Measurements from ENCODE around the gene RNF213.

The RNF213 gene

DNA sequence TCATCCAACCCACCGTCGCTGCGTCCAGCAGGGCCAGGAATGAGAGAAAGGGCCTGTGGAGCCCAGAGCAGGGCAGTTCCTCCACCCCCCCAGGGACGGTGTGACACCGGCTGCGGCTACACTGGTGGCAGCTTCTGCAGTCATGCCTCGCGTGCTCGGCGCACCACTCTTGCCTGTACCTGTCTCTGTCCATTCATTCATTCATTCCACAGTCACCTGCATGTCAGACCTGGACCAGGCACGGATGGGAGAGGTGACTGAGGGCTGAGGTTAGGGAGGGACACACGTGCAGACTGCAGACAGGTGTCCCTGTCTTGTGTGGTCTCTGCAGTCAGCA lies 181.6 kb downstream of the RNF213 start:
- DNase-seq, result no peak

DNA sequence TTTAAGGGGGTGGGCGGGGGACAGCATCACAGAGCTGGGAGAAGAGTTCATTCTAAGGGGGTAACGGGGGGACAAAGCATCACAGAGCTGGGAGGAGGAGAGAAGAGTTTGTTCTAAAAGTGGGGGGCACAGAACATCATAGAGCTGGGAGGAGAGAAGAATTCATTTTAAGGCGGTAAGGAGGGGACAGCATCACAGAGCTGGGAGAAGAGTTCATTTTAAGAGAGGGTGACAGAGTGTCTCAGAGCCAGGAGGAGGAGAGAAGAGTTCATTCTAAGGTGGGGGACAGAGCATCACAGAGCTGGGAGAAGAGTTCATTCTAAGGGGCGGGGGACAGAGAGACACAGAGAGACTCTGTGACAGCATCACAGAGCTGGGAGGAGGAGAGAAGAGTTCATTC lies 182.1 kb downstream of the RNF213 start:
- no peak for DNase-seq

DNA sequence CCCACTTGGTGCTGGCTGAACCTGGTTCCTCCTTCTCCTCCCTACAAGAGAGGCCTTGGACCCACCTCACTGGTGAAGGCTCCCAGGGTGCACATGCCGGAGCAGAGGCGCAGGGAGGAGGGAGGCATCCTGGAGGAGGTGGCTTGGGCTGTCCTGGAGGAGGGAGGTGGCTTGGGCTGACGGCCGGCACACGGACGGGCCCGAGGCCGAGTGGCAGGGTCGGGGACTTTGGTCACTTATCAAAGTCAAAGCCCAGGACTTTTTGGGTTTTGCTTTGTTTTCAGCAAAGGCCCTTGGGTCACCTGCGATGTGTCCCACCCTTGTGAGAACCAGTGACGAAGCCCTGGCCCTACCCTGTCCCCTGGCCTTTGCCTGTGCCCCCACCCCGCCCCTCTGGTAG lies 182.8 kb downstream of the RNF213 start:
- DNase-seq, result no peak

DNA sequence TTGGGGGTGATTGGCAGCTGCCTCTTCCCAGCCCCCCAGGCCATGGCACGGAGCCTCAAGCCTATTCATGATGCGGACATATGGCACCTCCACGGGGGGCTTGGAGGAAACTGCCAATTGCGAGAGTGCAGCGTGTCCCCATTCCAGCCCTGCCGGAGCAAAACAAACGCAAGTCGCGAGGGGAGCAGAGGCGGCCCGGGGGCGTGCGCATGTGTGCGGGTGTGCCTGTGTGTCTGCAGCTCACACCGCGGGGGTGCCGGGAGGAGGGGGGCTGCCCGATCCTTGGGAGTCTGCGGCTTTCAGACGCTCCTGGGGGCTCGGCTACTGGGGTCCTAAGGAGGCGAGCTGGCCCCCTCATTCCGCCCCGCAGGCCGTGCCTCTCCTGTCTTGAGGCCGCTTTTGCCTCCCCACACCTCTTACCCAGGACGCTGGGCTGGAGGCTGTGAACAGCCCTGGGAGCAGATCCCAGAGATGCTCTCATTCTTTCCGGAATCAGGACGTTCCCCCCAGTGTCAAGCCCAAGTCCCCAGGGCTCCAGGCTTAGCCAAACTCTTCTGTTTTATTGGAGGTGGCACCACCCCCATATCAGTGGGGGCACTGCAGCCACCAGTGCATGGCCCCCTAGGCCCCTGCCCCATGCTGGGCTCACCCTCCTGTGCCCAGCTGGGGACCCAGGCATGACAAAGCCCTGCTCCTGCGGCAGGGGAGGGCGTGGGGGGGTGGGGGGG lies 183.4 kb downstream of the RNF213 start:
- peak; percentile 56 for DNase-seq

GRCh38 chr17:80444644-80444979 lies 184.0 kb downstream of the RNF213 start:
- no peak for DNase-seq

DNA sequence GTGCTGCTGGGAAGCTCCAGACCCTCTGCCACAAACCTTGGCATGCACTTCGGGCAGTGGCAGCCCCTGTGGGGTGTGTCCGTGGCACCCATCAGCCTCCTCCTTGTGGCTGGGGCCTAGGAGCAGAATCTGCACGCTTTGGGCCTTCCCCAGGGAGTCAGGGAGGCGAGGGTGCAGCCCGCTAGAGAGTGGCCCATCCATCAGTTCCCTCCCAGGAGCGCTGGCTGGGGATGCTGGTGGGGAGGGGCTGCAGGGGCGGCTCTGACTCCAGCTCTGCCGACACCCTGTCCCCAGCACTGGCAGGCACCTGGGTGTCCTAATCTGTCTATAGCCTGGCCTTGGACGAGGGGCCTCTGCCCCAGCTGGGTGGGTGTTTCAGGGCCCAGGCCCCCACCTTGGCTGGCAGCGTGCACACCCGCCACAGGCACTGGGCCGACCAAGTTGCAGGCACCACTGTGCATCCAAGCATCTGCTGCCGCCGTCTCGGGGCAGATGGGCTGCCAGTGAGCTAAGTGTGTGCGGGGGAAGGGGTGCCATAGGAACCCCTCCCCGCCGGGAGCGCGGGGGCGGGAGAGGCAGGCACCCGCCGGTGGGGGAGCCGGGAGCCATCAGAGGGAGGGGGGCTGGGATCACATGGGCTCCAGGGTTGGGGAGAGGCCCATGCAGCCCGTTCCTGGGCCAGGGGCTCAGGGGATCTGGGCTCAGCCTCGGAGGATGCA lies 184.5 kb downstream of the RNF213 start:
- DNase-seq, result no peak

- no peak for DNase-seq
These were observed 185.1 kb downstream of the RNF213 start for GRCh38 chr17:80445726-80446110.

- no peak for DNase-seq
These were observed 186.2 kb downstream of the RNF213 start for GRCh38 chr17:80446645-80447405.

- DNase-seq, result no peak
These were observed 187.1 kb downstream of the RNF213 start for GRCh38 chr17:80447790-80448189.
